ENCODE measurements around the gene UBE2E1.

GRCh38 chr3:23800731-23801130 lies 5.0 kb upstream of the UBE2E1 start:
- TF ChIP-seq FOXP2 (optimal IDR thresholded peaks at IDR 0.05; ENCODE audit: control extremely low read depth, extremely low read length, insufficient read depth) = no peak
- no peak for TF ChIP-seq EZH2 (IDR thresholded peaks at IDR 0.05)
- no peak for TF ChIP-seq POLR2AphosphoS5 (IDR thresholded peaks at IDR 0.05; ENCODE audit: borderline replicate concordance, low read depth, low read length)
